ENCODE results near the gene DET1. TPM values are rescaled to one million over a fixed set of nuclear protein-coding genes. Genes with fewer than 3 reads are reported as not detected.

DET1 gene
- total RNA-seq, 1 experiment from 2014 or later: 6.6 TPM

- no peak overlapping the region for H4K91ac ChIP-seq (ENCODE audit: insufficient read length, low read depth, low read length)
- no peak overlapping the region for H2BK5ac ChIP-seq (ENCODE audit: insufficient read length, low read length)
- Mint-ChIP-seq H3K4me1 (no peaks in the 10 kb centered on the region), H3K36me3 (ENCODE audit: insufficient read depth in 1 of 3, low read depth in 3 of 3) (peaks cover 24 to 66% (median 52%) of the 10 kb centered on the region in 3 experiments), H3K9me3 (peaks cover 6 to 7% of the 10 kb centered on the region in 2 experiments; a peak in 3 of 5 replicates), H3K27me3 (ENCODE audit: low read depth) (no peaks in the 10 kb centered on the region), H3K27ac (no peak overlapping the region), H3K4me3 (no peak overlapping the region)
- no peak overlapping the region for H2BK12ac ChIP-seq (ENCODE audit: insufficient read length, low read depth, low read length)
- no peak overlapping the region for H3K18ac ChIP-seq (ENCODE audit: insufficient read length, low read depth, low read length)
- H4K20me1 ChIP-seq (ENCODE audit: control insufficient read depth, insufficient read depth, insufficient read length): no peaks in the 10 kb centered on the region
- no peak overlapping the region for H2BK120ac ChIP-seq (ENCODE audit: low read depth, low read length, poor library complexity, severe bottlenecking)
- no peak overlapping the region for H3K27ac ChIP-seq (ENCODE audit: insufficient read length, low read depth, low read length)
- no peaks in the 10 kb centered on the region for H3K4me1 ChIP-seq (ENCODE audit: insufficient read depth, low read length)
- H4K5ac ChIP-seq (ENCODE audit: insufficient read length, low read depth, low read length): no peak overlapping the region
- no peaks in the 10 kb centered on the region for H3K79me1 ChIP-seq (ENCODE audit: insufficient read depth, low read depth, low read length, poor library complexity, severe bottlenecking)
- no peak overlapping the region for H3K9ac ChIP-seq (ENCODE audit: extremely low read depth, insufficient read length, low read length)
- H4K8ac ChIP-seq (replicated peaks; ENCODE audit: insufficient read length, low read depth, low read length): no peak overlapping the region
- no peak overlapping the region for H2AFZ ChIP-seq (ENCODE audit: low read length)
- H2BK15ac ChIP-seq (ENCODE audit: low read depth, low read length): no peak overlapping the region
- H3K79me2 ChIP-seq (ENCODE audit: insufficient read depth, low read length): 0 out of 2 replicates have a peak, but pooled peaks cover 2% of the 10 kb centered on the region
- no peak overlapping the region for H3K4ac ChIP-seq (ENCODE audit: low read depth, low read length)
- no peak overlapping the region for H3K4me2 ChIP-seq (ENCODE audit: insufficient read depth, insufficient read length, low read length)
- H3K23ac ChIP-seq (ENCODE audit: insufficient read length, low read depth, low read length): no peak overlapping the region
- H3T11ph ChIP-seq (ENCODE audit: low read length): no peak overlapping the region
- H3K9me3 ChIP-seq (ENCODE audit: control insufficient read depth, low read depth, low read length): no peaks in the 10 kb centered on the region
- DNase-seq: no peak
- H3K23me2 ChIP-seq (ENCODE audit: insufficient read length, low read depth, low read length, poor library complexity, severe bottlenecking): no peaks in the 10 kb centered on the region
- no peak overlapping the region for H2AK5ac ChIP-seq (ENCODE audit: insufficient read length, low read length)
- H3K14ac ChIP-seq (ENCODE audit: insufficient read depth, low read length): no peak overlapping the region
- no peaks in the 10 kb centered on the region for H3K27me3 ChIP-seq (ENCODE audit: insufficient read depth, low read length)
- no peak for TF ChIP-seq CTCF (conservative IDR thresholded peaks at IDR 0.05)
- no peak overlapping the region for H3K56ac ChIP-seq (ENCODE audit: insufficient read length, low read depth, low read length)
- H2BK20ac ChIP-seq (ENCODE audit: low read depth, low read length, poor library complexity, severe bottlenecking): no peak overlapping the region
Measured at GRCh38 chr15:88526247-88526879, 20.1 kb downstream of the DET1 start.

Measured in H9 (cell line).